Coronary artery (tissue), 2 donors: Measurements from ENCODE around the gene RASGRF2.
"Not testable (repeated sequence)": the region's sequence is repeated elsewhere in the genome, so short reads cannot be mapped to it uniquely, and the experiment has no call there.

Source experiments
- DNase-seq: peaks from one replicate; pipeline ENCODE4 v3.0.0-alpha.2; 2017; ENCODE audit warnings: low spot score
- H3K27ac ChIP-seq, 2 donors: fragments of 200-600 bp; sonication (generic); one replicate each; pipeline ENCODE4 v1.5.1; 2016 to 2019
- H3K4me3 ChIP-seq: fragments of 200-600 bp; sonication (generic); 2 replicates; pipeline ENCODE4 v1.5.1; 2016; ENCODE audit warnings: mild to moderate bottlenecking, moderate library complexity
- CTCF ChIP-seq: fragments of 200-600 bp; sonication (generic); IDR thresholded peaks from one replicate; pipeline ENCODE4 v1.5.1; 2019; ENCODE audit warnings: antibody characterized with exemption

The RASGRF2 gene

GRCh38 chr5:81020478-81021167 is 60.5 kb downstream of the RASGRF2 start:
- no peak for TF ChIP-seq CTCF
- no peak for DNase-seq
- no peak overlapping the region for H3K4me3 ChIP-seq
- H3K27ac ChIP-seq: no peak overlapping the region

- TF ChIP-seq CTCF: no peak
- no peak for DNase-seq
- no peak overlapping the region for H3K27ac ChIP-seq
- H3K4me3 ChIP-seq: no peak overlapping the region
These were observed 61.3 kb downstream of the RASGRF2 start for GRCh38 chr5:81021486-81021885.

GRCh38 chr5:81021951-81022687 is 62.0 kb downstream of the RASGRF2 start:
- Histone ChIP-seq H3K27ac (no peak overlapping the region), H3K4me3 (no peak overlapping the region)
- no peak for DNase-seq
- no peak for TF ChIP-seq CTCF

GRCh38 chr5:81022688-81023084 is 62.5 kb downstream of the RASGRF2 start:
- Histone ChIP-seq H3K27ac (no peak overlapping the region), H3K4me3 (no peak overlapping the region)
- DNase-seq: no peak
- TF ChIP-seq CTCF: no peak

GRCh38 chr5:81023261-81023970 is 63.3 kb downstream of the RASGRF2 start:
- Histone ChIP-seq H3K27ac (no peak overlapping the region), H3K4me3 (no peak overlapping the region)
- DNase-seq: no peak
- TF ChIP-seq CTCF: no peak

- no peak for DNase-seq
- no peak for TF ChIP-seq CTCF
- H3K4me3 ChIP-seq: no peak overlapping the region
- H3K27ac ChIP-seq: no peak overlapping the region
These were observed 67.4 kb downstream of the RASGRF2 start for GRCh38 chr5:81027481-81028058.

- not testable (repeated sequence) for H3K27ac ChIP-seq, DNase-seq, H3K4me3 ChIP-seq
These were observed 68.7 kb downstream of the RASGRF2 start for GRCh38 chr5:81028888-81029287.

- not testable (repeated sequence) for H3K4me3 ChIP-seq, H3K27ac ChIP-seq, DNase-seq
These were observed 69.6 kb downstream of the RASGRF2 start for GRCh38 chr5:81029736-81030135.

- not testable (repeated sequence) for H3K4me3 ChIP-seq, DNase-seq, H3K27ac ChIP-seq
These were observed 70.3 kb downstream of the RASGRF2 start for GRCh38 chr5:81030236-81031034.
